Aorta (tissue), 5 donors: ENCODE data around the gene PRMT2. TPM values are rescaled to one million over a fixed set of nuclear protein-coding genes. Genes with fewer than 3 reads are reported as not detected.

Experiments used
- ATAC-seq: fragments of 200-7000 bp; cut with Tn5 transposase; one replicate; pipeline ENCODE4 v1.9.1; 2022; ENCODE audit warnings: moderate library complexity; ENCODE audit not compliant: low FRiP score
- DNase-seq, 2 donors: peaks; one replicate each; pipeline ENCODE4 v3.0.0-alpha.2; 2020
- H3K27ac ChIP-seq, 2 donors: one replicate each; pipeline ENCODE4 v1.5.1; 2013; ENCODE audit warnings: low read length in 2 of 2, mild to moderate bottlenecking in 2 of 2, moderate library complexity in 2 of 2, control low read depth in 1 of 2, inconsistent platforms in 1 of 2, low read depth in 1 of 2
- H3K27me3 ChIP-seq, 2 donors: one replicate each; pipeline ENCODE4 v1.6.1; 2013; ENCODE audit warnings: control low read depth in 1 of 2, low read length in 1 of 2, mild to moderate bottlenecking in 1 of 2, moderate library complexity in 1 of 2; ENCODE audit not compliant: insufficient read depth in 2 of 2, control insufficient read depth in 1 of 2
- H3K36me3 ChIP-seq, 2 donors: one replicate each; pipeline ENCODE4 v1.6.1; 2013; ENCODE audit warnings: control low read depth in 1 of 2, low read length in 1 of 2, mild to moderate bottlenecking in 1 of 2; ENCODE audit not compliant: insufficient read depth in 2 of 2, control insufficient read depth in 1 of 2
- H3K4me1 ChIP-seq, 2 donors: one replicate each; pipeline ENCODE4 v1.6.1; 2013; ENCODE audit warnings: low read length in 2 of 2, control low read depth in 1 of 2, mild to moderate bottlenecking in 1 of 2, moderate library complexity in 1 of 2; ENCODE audit not compliant: insufficient read depth in 2 of 2, control insufficient read depth in 1 of 2
- H3K4me3 ChIP-seq, 2 donors: one replicate each; pipeline ENCODE4 v1.5.1; 2013; ENCODE audit warnings: low read length in 2 of 2, control low read depth in 1 of 2, mild to moderate bottlenecking in 1 of 2
- H3K9me3 ChIP-seq: one replicate; pipeline ENCODE4 v1.6.1; 2013; ENCODE audit warnings: mild to moderate bottlenecking, low read length; ENCODE audit not compliant: control insufficient read depth
- WGBS, 2 donors: extraction: QIAGEN DNeasy Blood & Tissue Kit; methylation state at CpG; one replicate each; pipeline ENCODE4 v1.1.7; 2013; 5-methylcytosine and 5-hydroxymethylcytosine counted together
- intact Hi-C, 2 donors: fragments of 100-400 bp; cut with DNase I; formaldehyde crosslinking; loops; one replicate each; pipeline versions ENCODE4 v1.14.2 to v1.15.0; 2022
- polyA plus RNA-seq, 2 donors: library from polyadenylated mRNA; stranded (reverse); fragments of 200-250 nt; gene quantifications; one replicate each; pipeline ENCODE4 v1.2.3, GENCODE V29; 2013
- total RNA-seq, 2 donors: library from RNA; stranded (reverse); fragmentation: NEBNext Ultra II Directional; extraction: Animal tissue kit (Norgen Biotek cat#: 25700); gene quantifications; one replicate each; pipeline ENCODE4 v1.2.1, GENCODE V29; 2021
- donor health status: healthy with polysubstance abuse.
- donor health status: Bipolar disorder and iron deficiency.
- donor health status: DM: no; HTN: no; CAD: no.
- donor health status: DM: no; HTN: no; CAD: no.
- donor health status: DM: yes; HTN: yes; CAD: no.

The PRMT2 gene
- total and polyA plus RNA-seq, 4 donors, result 118 to 140 (median 137) TPM

DNA sequence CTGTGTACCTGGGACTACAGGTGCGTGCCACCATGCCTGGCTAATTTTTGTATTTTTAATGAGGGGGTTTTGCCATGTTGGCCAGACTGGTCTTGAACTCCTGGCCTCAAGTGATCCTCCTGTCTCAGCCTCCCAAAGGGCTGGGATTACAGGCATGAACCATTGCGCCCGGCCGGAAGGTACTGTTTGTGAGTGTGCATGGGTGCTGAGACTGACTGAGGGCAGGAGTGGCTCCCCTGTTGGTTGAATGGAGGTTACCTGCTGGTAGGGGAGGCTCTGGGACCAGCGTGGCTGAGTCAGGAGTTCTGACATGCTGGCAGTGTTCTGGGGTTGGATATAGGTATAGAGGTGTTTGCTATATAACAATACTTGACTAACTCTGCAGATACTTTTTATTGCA lies 10.4 kb downstream of the PRMT2 start:
- DNase-seq, result no peak
- 97 to 100% methylated on average over 5 of the region's 5 CpGs for WGBS, 2 donors

DNA sequence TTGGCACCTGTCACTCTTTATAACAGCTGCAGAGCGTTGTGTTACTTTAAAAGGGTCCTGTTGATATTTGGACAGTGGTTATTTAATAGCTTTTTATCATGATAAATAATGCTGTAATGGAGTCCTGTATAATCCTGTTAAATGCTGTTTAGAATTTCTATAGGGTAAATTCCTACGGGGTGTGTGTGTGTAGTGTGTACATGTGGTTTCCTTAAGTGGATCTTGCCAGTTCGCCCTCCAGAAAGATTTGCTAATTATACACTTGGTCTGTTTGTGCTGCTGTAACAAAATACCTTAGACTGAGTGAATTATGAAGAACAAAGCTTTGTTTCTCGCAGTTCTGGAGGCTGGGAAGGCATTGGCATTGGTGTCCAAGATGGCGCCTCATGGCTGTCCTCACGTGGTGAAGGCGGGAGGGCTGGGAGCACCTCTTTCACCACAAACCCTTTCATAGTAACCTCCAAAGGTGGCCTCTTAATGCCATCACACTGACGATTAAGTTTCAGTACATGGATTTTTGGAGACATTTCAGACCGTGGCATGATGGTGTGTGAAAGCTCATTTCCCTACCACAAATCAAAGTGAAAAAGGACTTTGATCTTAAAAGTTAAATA lies 11.2 kb downstream of the PRMT2 start:
- intact Hi-C loops, result no loop called here
- no peak for DNase-seq

More for the DNA sequence above, 10.4 kb downstream of the PRMT2 start:
- H3K4me3 ChIP-seq, result no peak overlapping the region
- H3K36me3 ChIP-seq, result peaks cover 5 to 16% of the 10 kb centered on the region in 2 donors
- H3K27ac ChIP-seq, result no peak overlapping the region
- intact Hi-C loops, result no loop called here
- no peak for ATAC-seq
- H3K4me1 ChIP-seq, result no peaks in the 10 kb centered on the region
- H3K27me3 ChIP-seq, result no peaks in the 10 kb centered on the region
- H3K9me3 ChIP-seq, result no peaks in the 10 kb centered on the region

DNA sequence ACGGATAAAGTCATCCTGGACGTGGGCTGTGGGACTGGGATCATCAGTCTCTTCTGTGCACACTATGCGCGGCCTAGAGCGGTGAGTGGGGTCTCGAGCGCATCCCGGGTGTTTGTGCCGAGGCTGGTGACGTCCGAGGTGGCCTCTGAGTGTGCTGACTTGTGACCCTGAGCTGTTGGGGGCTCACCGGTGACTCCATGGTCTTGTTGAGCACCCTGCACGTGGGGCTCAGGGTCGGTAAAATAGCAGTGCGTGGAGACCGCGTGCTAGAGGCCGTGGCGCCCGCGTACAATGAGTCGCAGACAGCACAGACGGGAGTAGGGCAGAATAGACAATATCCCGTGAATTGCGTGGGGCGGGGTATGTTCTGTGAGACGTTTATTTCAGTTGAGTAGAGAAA lies 13.1 kb downstream of the PRMT2 start:
- peaks cover 6 to 19% of the 10 kb centered on the region in 2 donors for H3K36me3 ChIP-seq
- 91 to 94% methylated on average over 27 of the region's 27 CpGs for WGBS, 2 donors
- no peak overlapping the region for H3K4me3 ChIP-seq
- no peaks in the 10 kb centered on the region for H3K27me3 ChIP-seq
- no peaks in the 10 kb centered on the region for H3K4me1 ChIP-seq
- no peaks in the 10 kb centered on the region for H3K9me3 ChIP-seq
- no peak for ATAC-seq
- no peak for DNase-seq
- intact Hi-C loops, result no loop called here
- H3K27ac ChIP-seq, result no peak overlapping the region

More for the DNA sequence above, 11.2 kb downstream of the PRMT2 start:
- Histone ChIP-seq H3K4me3 (no peak overlapping the region), H3K27me3 (no peaks in the 10 kb centered on the region), H3K9me3 (no peaks in the 10 kb centered on the region), H3K4me1 (no peaks in the 10 kb centered on the region), H3K36me3 (peaks cover 5 to 17% of the 10 kb centered on the region in 2 donors), H3K27ac (no peak overlapping the region)
- ATAC-seq, result no peak
- WGBS, 2 donors, result 91 to 93% methylated on average over 9 of the region's 9 CpGs

DNA sequence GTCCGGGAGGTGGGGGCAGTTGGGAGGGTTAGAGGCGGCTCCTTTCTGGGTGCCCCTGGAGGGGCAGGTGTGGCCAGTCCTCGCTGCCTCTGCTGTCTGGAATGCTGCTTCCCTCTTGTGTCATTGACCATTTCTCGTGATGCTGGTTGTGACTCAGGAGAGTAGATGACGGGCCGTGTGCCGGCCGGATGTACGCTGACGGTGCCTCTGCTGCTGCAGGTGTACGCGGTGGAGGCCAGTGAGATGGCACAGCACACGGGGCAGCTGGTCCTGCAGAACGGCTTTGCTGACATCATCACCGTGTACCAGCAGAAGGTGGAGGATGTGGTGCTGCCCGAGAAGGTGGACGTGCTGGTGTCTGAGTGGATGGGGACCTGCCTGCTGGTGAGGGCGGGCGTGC lies 13.9 kb downstream of the PRMT2 start:
- Histone ChIP-seq H3K4me1 (no peaks in the 10 kb centered on the region), H3K4me3 (no peak overlapping the region), H3K27me3 (no peaks in the 10 kb centered on the region), H3K9me3 (no peaks in the 10 kb centered on the region), H3K36me3 (peaks cover 4 to 17% of the 10 kb centered on the region in 2 donors), H3K27ac (no peak overlapping the region)
- no peak for ATAC-seq
- no peak for DNase-seq
- 93% methylated on average over 19 of the region's 19 CpGs for WGBS, 2 donors
- intact Hi-C loops, result no loop called here

DNA sequence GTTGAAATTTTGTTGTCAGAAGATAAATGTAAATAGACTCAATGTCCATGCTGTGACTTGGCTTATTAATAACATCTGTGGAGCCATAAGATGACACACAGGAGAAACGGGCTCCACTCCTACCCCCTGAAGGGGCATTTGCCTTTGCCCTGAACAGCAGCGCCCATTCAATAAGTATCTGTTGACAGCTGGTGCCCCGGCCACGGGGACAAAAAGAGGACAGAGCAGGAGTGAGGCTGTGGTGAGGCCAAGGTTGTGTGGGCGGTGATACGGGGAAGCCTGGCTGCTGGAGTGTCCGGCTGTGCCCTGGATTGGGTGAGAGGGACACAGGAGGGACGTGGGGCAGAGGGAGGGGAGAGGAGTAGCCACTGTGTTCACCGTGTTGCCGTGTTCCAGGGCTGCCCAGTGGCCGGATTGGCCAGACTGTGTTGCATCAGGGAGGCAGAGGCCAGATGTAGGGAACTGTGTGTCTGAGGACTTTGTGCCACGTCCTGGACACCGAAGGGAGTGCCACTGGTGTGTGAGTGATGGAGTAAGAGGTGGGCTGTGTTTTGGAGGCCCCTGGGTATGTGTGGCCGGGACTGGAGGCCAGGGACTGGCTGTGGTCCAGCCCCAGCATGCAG lies 15.1 kb downstream of the PRMT2 start:
- intact Hi-C loops, result no loop called here
- Histone ChIP-seq H3K4me3 (no peak overlapping the region), H3K36me3 (peaks cover 2 to 15% of the 10 kb centered on the region in 2 donors), H3K9me3 (no peaks in the 10 kb centered on the region), H3K4me1 (no peaks in the 10 kb centered on the region), H3K27me3 (no peaks in the 10 kb centered on the region), H3K27ac (no peak overlapping the region)
- 81 to 86% methylated on average over 14 of the region's 14 CpGs for WGBS, 2 donors
- DNase-seq, result no peak
- no peak for ATAC-seq

DNA sequence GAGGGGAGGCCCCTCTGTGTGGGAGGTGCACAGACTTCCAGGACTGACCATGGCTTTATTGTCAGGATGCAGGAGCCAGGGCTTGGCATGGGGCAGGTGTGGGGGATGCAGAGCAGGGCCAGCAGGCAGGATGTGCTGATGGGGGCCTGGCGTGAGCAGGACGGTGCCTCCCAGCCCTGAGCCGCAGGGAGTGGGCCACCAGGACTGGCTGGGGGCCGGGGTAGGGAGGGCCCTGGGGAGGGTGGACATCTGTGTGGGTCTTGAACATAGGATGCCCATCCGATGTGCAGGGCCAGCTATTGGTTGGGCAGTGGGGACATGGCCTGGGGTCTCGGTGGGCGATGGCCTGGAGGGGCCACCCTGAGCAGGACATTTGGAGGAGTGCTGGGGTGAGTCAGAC lies 15.6 kb downstream of the PRMT2 start:
- DNase-seq, result no peak
- Histone ChIP-seq H3K4me1 (no peaks in the 10 kb centered on the region), H3K27me3 (no peaks in the 10 kb centered on the region), H3K4me3 (no peak overlapping the region), H3K9me3 (no peaks in the 10 kb centered on the region), H3K27ac (no peak overlapping the region), H3K36me3 (peaks cover 2 to 15% of the 10 kb centered on the region in 2 donors)
- ATAC-seq, result peak; percentile 11
- intact Hi-C loops, result no loop called here
- WGBS, 2 donors, result 93 to 97% methylated on average over 7 of the region's 7 CpGs

DNA sequence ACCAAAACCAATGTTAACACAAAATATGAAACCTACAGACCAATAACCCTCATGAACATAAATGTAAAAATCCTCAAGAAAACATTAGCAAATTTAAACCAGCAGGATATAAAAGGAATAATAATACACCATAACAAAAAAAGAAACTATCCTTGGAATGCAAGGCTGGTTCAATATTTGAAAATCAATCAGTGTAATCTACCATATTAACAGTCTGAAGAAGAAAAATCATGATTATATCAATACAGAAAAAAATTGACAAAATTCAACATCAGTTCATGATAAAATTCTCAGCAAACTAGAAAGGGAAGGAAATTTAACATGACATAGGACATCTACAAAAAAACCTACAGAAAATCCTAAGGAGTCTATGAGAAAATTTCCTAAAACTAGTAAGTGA lies 19.8 kb downstream of the PRMT2 start:
- no peaks in the 10 kb centered on the region for H3K9me3 ChIP-seq
- intact Hi-C loops, result no loop called here
- peaks cover 2 to 4% of the 10 kb centered on the region in 2 donors for H3K36me3 ChIP-seq
- H3K27ac ChIP-seq, result no peak overlapping the region
- H3K27me3 ChIP-seq, result no peaks in the 10 kb centered on the region
- DNase-seq (no peak), ATAC-seq (no peak)
- H3K4me1 ChIP-seq, result no peaks in the 10 kb centered on the region
- H3K4me3 ChIP-seq, result no peak overlapping the region

DNA sequence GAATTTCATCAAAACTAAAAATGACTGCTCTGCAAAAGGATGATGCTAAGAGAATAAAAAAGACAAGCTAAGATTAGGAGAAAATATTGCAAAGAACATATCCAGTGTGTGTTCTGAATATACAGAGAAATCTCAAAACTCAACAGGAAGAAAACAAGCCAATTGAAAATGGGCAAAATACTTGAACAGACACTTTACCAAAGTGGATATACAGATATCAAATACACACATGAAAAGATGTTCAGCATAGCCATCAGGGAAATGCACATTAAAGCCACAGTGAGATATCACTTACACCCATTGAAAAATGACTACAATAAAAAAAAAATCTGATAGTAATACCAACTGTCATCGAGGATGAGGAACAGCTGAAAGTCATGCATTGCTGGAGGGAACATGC lies 21.3 kb downstream of the PRMT2 start:
- intact Hi-C loops, result no loop called here

DNA sequence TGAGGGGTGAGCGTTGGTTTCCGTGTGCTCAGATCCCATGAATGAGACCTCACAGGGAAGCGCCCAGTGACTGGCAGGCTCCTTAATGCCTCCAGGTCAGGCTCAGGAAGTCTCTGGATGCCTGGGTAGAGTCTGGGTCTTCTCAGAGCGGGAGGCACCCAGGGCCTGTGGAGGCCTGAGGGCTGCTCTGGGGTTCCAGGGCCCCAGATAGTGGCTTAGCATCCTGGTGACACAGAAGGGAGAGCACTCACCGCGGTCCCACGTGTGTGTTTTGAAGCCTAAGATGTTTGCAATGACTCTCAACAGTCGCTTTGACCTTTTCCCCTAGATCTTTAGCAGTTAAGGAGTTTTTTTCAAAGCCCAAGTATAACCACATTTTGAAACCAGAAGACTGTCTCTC lies 25.0 kb downstream of the PRMT2 start:
- ATAC-seq (no peak), DNase-seq (no peak)
- Histone ChIP-seq H3K4me3 (no peak overlapping the region), H3K27ac (no peak overlapping the region), H3K27me3 (no peaks in the 10 kb centered on the region), H3K9me3 (no peaks in the 10 kb centered on the region), H3K36me3 (peaks cover 0 to 7% of the 10 kb centered on the region in 2 donors), H3K4me1 (no peaks in the 10 kb centered on the region)
- intact Hi-C loops, result no loop called here
- WGBS, 2 donors, result 88 to 91% methylated on average over 8 of the region's 8 CpGs

More for the DNA sequence above, 21.3 kb downstream of the PRMT2 start:
- no peaks in the 10 kb centered on the region for H3K9me3 ChIP-seq
- H3K27me3 ChIP-seq, result no peaks in the 10 kb centered on the region
- ATAC-seq (no peak), DNase-seq (no peak)
- peaks cover under 1 to 2% of the 10 kb centered on the region in 2 donors for H3K36me3 ChIP-seq
- H3K4me3 ChIP-seq, result no peak overlapping the region
- WGBS, 2 donors, result 99 to 100% methylated on average over 1 of the region's 1 CpG
- no peaks in the 10 kb centered on the region for H3K4me1 ChIP-seq
- no peak overlapping the region for H3K27ac ChIP-seq
